AG04449 (cell line): ENCODE results near the gene CLIC1.
A peak's percentile ranks its signal among the peaks of the same experiment; 100 is the strongest.

Experiments used
- CTCF ChIA-PET: fragments of 350-600 bp; formaldehyde crosslinking; extraction: SDS; loops from one replicate; lab custom pipeline; 2021; ENCODE audit warnings: antibody characterized with exemption; lab: Yijun Ruan, JAX
- POLR2A ChIA-PET: fragments of 400-600, 350-600 bp; formaldehyde crosslinking; extraction: SDS; loops from one replicate; lab custom pipeline; 2020; ENCODE audit warnings: antibody characterized with exemption, inconsistent platforms; lab: Yijun Ruan, JAX
- DNase-seq: peaks from one replicate; pipeline ENCODE4 v3.0.0-alpha.2; 2010; ENCODE audit warnings: low read depth, low spot score
- H3K4me3 ChIP-seq: 2 replicates; pipeline ENCODE4 v1.5.1; 2011; ENCODE audit warnings: low read depth, mild to moderate bottlenecking, control low read depth, low read length
- TF ChIP-seq, protein P1 (sequence below): IDR thresholded peaks from one replicate; pipeline ENCODE4 v1.5.1; 2011; ENCODE audit warnings: mild to moderate bottlenecking, moderate library complexity, low read length, control low read depth, inconsistent platforms; ENCODE audit not compliant: insufficient read depth; ENCODE audit errors: missing control alignments

The CLIC1 gene

GRCh38 chr6:31736021-31736767, at the start of gene CLIC1:
Gene CLIC1 (minus strand): TSS chr6:31736530. CDS start chr6:31736300, 230 bp downstream.
- POLR2A ChIA-PET = interaction anchor here (0.6 to 6.0 kb wide), 5 partner anchors 34 to 91 kb away, joined by 3 to 32 read pairs (median 3); partner anchors contain the start of genes C6orf47, HSPA1A, HSPA1B and HSPA1L
- TF ChIP-seq, protein P1, sequence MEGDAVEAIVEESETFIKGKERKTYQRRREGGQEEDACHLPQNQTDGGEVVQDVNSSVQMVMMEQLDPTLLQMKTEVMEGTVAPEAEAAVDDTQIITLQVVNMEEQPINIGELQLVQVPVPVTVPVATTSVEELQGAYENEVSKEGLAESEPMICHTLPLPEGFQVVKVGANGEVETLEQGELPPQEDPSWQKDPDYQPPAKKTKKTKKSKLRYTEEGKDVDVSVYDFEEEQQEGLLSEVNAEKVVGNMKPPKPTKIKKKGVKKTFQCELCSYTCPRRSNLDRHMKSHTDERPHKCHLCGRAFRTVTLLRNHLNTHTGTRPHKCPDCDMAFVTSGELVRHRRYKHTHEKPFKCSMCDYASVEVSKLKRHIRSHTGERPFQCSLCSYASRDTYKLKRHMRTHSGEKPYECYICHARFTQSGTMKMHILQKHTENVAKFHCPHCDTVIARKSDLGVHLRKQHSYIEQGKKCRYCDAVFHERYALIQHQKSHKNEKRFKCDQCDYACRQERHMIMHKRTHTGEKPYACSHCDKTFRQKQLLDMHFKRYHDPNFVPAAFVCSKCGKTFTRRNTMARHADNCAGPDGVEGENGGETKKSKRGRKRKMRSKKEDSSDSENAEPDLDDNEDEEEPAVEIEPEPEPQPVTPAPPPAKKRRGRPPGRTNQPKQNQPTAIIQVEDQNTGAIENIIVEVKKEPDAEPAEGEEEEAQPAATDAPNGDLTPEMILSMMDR = no peak
- H3K4me3 ChIP-seq = peak within 1 kb of the TSS; percentile 95
- CTCF ChIA-PET = interaction anchor here (0.8 to 3.3 kb wide), 6 partner anchors 11 to 94 kb away, joined by 3 to 14 read pairs (median 3); no protein-coding TSS in a partner anchor
- DNase-seq = no peak

DNA sequence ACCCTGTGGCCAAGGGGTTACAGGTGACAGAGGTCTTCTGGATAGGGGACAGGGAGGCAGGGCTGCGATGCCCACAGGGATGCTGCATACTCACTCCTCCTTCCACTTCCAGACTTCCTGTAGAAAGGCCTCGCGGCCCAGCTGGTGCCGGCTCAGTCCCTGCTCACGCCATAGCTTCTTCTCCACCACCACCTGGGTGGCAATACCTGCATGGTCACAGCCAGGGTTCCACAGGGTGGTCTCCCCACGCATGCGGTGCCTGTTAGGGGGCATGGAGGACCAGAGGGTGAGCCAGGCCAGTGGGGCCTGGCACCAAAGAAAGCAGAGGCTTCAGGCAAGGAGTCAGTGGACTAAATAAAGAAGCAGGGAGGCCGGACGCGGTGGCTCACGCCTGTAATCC, 49.1 kb upstream of the CLIC1 start:
- no peak overlapping the region for H3K4me3 ChIP-seq
- DNase-seq = no peak
- POLR2A ChIA-PET = interaction anchor here (0.6 kb wide), 1 partner anchor 45 kb away, joined by 3 read pairs; no protein-coding TSS in a partner anchor
- CTCF ChIA-PET = interaction anchor here (1.1 to 4.0 kb wide), 4 partner anchors 10 to 15 kb away, joined by 5 to 21 read pairs (median 10); partner anchors contain the start of gene VARS1
- TF ChIP-seq, protein P1 = no peak

- POLR2A ChIA-PET = interaction anchor here (1.2 kb wide), 1 partner anchor 43 kb away, joined by 4 read pairs; the partner anchor contains the start of gene HSPA1B
- CTCF ChIA-PET = interaction anchor here (0.7 to 4.0 kb wide), 6 partner anchors 8 to 15 kb away, joined by 3 to 21 read pairs (median 6); partner anchors contain the start of gene VARS1
- DNase-seq = no peak
- TF ChIP-seq, protein P1 = no peak
- H3K4me3 ChIP-seq = no peak overlapping the region
These were observed 48.0 kb upstream of the CLIC1 start for GRCh38 chr6:31784098-31784925.

- DNase-seq = no peak
- ChIA-PET CTCF (interaction anchor here (2.0 to 4.7 kb wide), 3 partner anchors 9 to 13 kb away, joined by 6 to 23 read pairs (median 14); partner anchors contain the start of gene VARS1), POLR2A (no interaction called here)
- TF ChIP-seq, protein P1 = no peak
- H3K4me3 ChIP-seq = no peak overlapping the region
These were observed 46.0 kb upstream of the CLIC1 start for GRCh38 chr6:31782126-31782855.

- no peak for DNase-seq
- CTCF ChIA-PET = interaction anchor here (3.8 to 4.7 kb wide), 3 partner anchors 10 to 14 kb away, joined by 14 to 23 read pairs (median 18); partner anchors contain the start of gene VARS1
- no peak overlapping the region for H3K4me3 ChIP-seq
These were observed 45.2 kb upstream of the CLIC1 start for GRCh38 chr6:31781244-31782125.

More at GRCh38 chr6:31781244-31782125, 45.2 kb upstream of the CLIC1 start:
- TF ChIP-seq, protein P1 = no peak
- POLR2A ChIA-PET = no interaction called here
